NOMO-1 treated with dmso at 0.1 percent for 144 hours (cell line): ENCODE data around the gene TBC1D4.
"Not testable (repeated sequence)": the region's sequence is repeated elsewhere in the genome, so short reads cannot be mapped to it uniquely, and the experiment has no call there.

Experiments
- DNase-seq: peaks from one replicate; lab custom pipeline; 2025; ENCODE audit not compliant: unreplicated experiment; lab: John Stamatoyannopoulos, UW

TBC1D4 gene

GRCh38 chr13:75454497-75454896 is 27.5 kb downstream of the TBC1D4 start:
- no peak for DNase-seq

GRCh38 chr13:75452564-75452963 is 29.4 kb downstream of the TBC1D4 start:
- no peak for DNase-seq

- no peak for DNase-seq
These were observed 34.5 kb downstream of the TBC1D4 start for GRCh38 chr13:75447493-75447892.

DNA sequence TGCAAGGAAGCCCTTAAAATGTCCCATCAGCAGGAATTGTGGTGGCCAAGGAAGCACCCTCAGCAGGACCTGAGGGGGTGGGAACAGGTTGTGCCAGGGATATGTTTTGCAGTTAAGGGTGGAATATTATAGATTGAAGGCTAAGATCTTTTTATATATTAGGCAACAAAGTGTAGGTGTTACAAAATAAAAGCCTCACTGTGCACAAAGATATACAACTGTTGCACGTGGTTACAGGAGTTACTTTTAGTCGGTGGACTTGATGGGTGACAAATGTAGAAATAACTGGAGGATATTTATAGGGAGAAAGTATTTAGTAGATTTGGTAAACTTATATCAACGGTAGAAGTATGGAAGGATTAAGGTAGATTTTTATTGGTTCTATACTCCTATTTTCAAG is 35.1 kb downstream of the TBC1D4 start:
- DNase-seq: no peak

DNA sequence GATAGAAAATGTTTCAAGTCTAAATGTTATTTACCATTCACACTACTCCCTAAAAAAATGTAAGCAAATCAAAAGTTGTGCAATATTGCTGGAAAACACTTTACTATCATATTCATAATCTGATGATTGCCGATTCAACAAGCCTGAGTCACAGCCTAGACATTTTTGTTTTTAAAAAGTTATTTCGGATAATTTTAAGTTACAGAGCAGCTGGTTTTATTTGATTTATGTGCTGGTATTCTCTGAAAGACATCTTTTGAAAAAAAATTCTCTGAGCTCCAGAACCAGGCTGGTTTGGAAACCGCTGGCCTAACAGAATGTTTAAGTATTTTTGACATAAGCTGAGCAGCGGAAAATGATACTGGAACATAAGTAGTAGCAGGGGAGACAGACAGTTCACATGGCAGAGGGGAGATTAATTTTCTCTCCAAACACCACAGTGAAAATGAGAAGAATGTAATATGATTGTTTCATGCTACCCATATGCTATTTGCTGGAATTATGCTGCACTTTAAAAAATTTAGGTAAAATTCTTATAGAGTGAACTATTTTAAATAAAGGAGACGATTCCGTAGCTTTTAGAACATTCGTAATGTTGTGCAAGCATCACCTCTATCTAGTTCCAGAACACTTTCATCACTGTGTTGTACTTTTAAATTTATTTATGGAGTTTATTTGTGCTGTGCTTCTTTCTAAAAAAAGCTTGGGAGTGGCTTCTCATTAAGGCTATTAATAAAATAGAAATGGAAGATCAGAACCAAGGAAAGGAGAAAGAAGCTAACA is 36.1 kb downstream of the TBC1D4 start:
- no peak for DNase-seq

DNA sequence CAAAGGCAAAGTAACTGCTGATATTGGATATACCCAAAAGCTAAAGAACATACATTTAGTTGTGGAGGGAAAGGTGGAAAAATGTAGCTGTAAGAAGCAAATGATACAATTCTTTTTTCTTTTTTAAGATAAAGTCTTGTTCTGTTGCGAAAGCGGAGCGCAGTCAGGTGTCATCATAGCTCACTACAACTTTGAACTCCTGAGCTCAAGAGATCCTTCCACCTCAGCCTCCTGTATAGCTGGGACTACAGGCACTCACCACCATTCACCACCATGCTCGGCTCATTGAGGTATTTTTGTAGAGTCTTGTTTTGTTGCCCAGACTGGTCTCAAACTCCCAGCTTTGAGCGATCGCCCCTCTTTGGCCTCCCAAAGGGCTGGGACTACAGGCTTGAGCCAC is 38.0 kb downstream of the TBC1D4 start:
- no peak for DNase-seq

DNA sequence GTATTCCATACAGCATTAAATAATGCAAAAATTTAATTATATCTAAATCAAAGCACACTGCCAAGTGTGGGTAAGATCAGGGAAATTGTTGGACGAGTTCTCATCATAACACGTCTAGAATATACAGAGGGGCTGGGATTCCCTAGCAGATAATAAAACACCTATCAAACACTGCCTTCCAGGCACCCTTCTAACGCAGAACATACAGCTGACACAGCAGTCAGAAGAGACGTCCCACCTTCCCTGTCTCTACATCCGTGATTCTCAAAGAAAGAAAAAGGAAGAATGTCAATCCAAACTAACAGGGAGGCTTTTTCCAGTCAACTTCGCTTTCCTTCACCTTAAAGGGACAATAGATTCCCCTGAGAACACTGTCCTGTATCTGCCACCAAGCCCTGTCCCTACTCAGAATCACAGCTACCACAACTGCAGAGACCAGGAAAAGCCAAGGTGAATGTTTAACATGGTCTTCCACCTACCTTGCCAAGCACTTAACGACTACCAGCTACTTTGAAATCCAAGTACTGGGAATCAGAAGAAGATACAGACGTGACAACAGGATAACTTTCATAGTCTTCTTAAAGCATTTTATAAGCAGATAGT is 38.5 kb downstream of the TBC1D4 start:
- DNase-seq: no peak

- DNase-seq: no peak
These were observed 39.2 kb downstream of the TBC1D4 start for GRCh38 chr13:75442736-75443234.

DNA sequence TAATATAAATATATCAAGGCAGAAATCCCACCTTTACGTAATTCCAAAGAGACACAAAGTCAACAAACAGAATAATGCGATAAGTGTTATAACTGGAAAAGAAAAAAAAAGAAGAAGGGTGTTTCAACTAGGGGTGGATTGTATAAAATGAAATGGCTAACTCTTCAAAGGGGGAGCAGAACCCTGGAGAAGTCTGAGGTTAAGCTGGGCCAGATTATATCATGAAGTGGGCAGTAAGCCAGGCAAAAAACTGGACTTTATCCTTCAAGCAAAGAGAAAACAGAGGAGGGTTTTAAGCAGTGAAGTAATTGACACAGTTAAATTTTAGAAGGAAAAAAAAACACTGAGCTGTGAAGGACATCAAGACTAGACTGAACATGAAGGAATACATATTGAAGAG is 41.9 kb downstream of the TBC1D4 start:
- DNase-seq: no peak

- DNase-seq: no peak
These were observed 44.2 kb downstream of the TBC1D4 start for GRCh38 chr13:75437582-75438318.

GRCh38 chr13:75434126-75434525 is 47.8 kb downstream of the TBC1D4 start:
- not testable (repeated sequence) for DNase-seq

- no peak for DNase-seq
These were observed 49.1 kb downstream of the TBC1D4 start for GRCh38 chr13:75432811-75433244.

DNA sequence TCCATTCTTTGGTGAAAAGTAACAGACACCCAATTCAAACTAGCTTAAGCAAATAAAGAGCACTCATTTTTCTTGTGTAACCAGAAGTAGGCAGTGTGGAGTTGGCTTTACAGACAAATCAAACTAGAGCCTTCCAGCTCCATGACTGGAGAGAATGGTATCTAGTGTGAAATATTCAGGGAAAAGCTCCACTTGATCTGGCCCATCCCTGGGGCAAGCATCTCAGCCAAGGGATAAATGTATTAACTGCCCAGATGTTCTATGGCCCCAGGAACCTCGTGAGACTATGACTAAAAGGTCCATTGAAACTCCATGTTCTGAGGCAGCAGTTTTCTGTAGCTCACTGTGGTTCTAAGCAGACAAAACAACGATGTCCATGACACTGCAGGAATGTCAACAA is 49.9 kb downstream of the TBC1D4 start:
- DNase-seq: no peak

GRCh38 chr13:75430436-75431209 is 51.3 kb downstream of the TBC1D4 start:
- no peak for DNase-seq

DNA sequence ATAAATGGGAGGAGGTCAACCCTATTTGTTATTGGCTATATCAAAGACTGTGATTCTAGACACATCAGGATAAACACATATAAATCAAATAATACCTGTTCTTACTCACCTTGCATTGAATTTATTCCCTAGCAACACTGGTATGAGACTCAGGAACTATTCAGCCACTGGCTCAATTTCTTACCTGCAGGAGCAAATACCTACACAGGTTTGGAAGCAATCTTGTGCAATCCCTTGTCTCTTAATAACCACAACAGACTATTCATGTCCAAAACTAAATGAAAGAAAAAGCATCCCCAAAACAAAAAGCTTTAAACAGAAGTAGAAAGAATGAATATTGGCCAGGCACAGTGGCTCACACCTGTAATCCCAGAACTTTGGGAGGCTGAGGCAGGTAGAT is 55.5 kb downstream of the TBC1D4 start:
- no peak for DNase-seq

DNA sequence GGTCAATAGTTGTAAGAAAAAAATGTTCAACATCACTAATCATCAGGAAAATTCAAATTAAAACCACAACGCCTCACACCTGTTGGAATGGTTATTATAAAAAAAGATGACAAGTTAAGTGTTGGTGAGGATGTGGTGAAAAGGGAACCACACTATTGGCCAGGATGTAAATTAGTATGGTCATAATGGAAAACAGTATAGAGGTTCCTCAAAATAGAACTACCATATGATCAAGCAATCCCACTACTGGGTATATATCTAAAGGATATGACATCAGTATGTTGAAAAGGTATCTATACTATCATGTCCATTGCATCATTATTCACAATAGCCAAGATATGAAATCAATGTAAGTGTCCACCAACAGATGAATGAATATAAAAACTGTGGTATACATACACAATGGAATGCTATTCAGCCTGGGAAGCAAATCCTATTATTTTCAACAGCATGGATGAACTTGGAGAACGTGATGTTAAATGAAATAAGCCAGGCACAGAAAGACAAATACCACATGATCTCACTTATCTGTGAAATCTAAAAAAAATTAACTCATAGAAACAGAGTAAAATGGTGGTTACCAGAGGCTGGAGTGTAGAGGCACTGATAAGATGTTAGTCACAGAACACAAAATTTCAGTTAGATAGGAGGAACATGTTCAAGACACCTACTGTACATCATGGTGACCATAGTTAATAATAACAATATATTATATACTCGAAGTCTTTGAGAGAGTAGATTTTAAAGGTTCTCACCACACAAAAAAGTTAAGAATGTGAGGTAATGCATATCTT is 56.6 kb downstream of the TBC1D4 start:
- no peak for DNase-seq

- DNase-seq: no peak
These were observed 58.0 kb downstream of the TBC1D4 start for GRCh38 chr13:75423946-75424345.

GRCh38 chr13:75422028-75422427 is 59.9 kb downstream of the TBC1D4 start:
- DNase-seq: no peak

DNA sequence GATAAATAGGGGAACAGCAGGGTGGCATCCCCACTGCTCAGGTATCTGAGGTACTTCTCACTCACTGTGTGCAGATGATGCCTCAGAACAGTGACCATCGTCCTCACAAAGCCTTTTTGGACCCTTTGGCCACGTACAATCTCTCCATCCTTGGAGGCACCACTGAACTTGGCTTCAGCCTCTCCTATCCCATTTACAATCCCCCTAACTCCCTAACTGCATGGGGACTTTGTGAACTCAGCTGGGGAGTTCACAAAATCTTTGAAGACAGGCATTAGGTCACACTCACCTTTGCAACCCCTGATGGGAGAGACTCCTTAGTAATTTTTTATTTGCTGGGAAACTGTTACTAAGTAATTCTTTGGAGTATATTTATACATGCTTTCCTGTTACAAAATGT is 60.8 kb downstream of the TBC1D4 start:
- DNase-seq: no peak

- no peak for DNase-seq
These were observed 62.3 kb downstream of the TBC1D4 start for GRCh38 chr13:75419656-75420055.
